ENCODE data around the gene PLPP1. TPM values are rescaled to one million over a fixed set of nuclear protein-coding genes. Genes with fewer than 3 reads are reported as not detected.
A peak's percentile ranks its signal among the peaks of the same experiment; 100 is the strongest.

The PLPP1 gene
- total and polyA plus RNA-seq, 5 donors from 2014 or later, result 5.7 to 10.1 (median 8.1) TPM

GRCh38 chr5:55502759-55503158, 32.0 kb downstream of the PLPP1 start:
- ATAC-seq (ENCODE audit: low read depth in 2 of 2) (no peak), DNase-seq (no peak)
- H3K27ac ChIP-seq (ENCODE audit: insufficient read depth, low read length, poor library complexity, severe bottlenecking), result no peak overlapping the region
- no peaks in the 10 kb centered on the region for H3K4me1 ChIP-seq (ENCODE audit: control insufficient read depth, insufficient read depth, low read length, poor library complexity, severe bottlenecking)
- peaks cover 0 to 10% (median 8%) of the 10 kb centered on the region in 4 donors for H3K4me1 Mint-ChIP-seq
- no peaks in the 10 kb centered on the region for H3K27me3 ChIP-seq (ENCODE audit: control insufficient read depth, insufficient read depth, low read length)
- peak overlapping the region in 1 of 3 donors; percentile 5 for H3K27ac Mint-ChIP-seq
- no peak overlapping the region for H3K4me3 Mint-ChIP-seq
- no peaks in the 10 kb centered on the region for H3K36me3 ChIP-seq (ENCODE audit: control insufficient read depth, insufficient read depth, low read length)
- H3K27me3 Mint-ChIP-seq, result no peaks in the 10 kb centered on the region
- H3K36me3 Mint-ChIP-seq, result no peaks in the 10 kb centered on the region
- H3K9me3 ChIP-seq (ENCODE audit: control insufficient read depth in 2 of 2, low read length in 2 of 2), result no peaks in the 10 kb centered on the region
- no peak overlapping the region for H3K4me3 ChIP-seq (ENCODE audit: low read depth, low read length)
- no peaks in the 10 kb centered on the region for H3K9me3 Mint-ChIP-seq

GRCh38 chr5:55498457-55498856, 36.3 kb downstream of the PLPP1 start:
- Mint-ChIP-seq H3K9me3 (no peaks in the 10 kb centered on the region), H3K27ac (no peak overlapping the region), H3K4me3 (no peak overlapping the region), H3K4me1 (peaks cover 0 to 14% (median 4%) of the 10 kb centered on the region in 4 donors), H3K27me3 (no peaks in the 10 kb centered on the region), H3K36me3 (no peaks in the 10 kb centered on the region)
- Histone ChIP-seq H3K27me3 (ENCODE audit: control insufficient read depth, insufficient read depth, low read length) (no peaks in the 10 kb centered on the region), H3K4me3 (ENCODE audit: low read depth, low read length) (no peak overlapping the region), H3K27ac (ENCODE audit: insufficient read depth, low read length, poor library complexity, severe bottlenecking) (no peak overlapping the region), H3K4me1 (ENCODE audit: control insufficient read depth, insufficient read depth, low read length, poor library complexity, severe bottlenecking) (no peaks in the 10 kb centered on the region), H3K9me3 (ENCODE audit: control insufficient read depth in 2 of 2, low read length in 2 of 2) (no peaks in the 10 kb centered on the region), H3K36me3 (ENCODE audit: control insufficient read depth, insufficient read depth, low read length) (no peaks in the 10 kb centered on the region)
- no peak for ATAC-seq (ENCODE audit: low read depth in 2 of 2)
- DNase-seq, result no peak

GRCh38 chr5:55497712-55498111, 37.1 kb downstream of the PLPP1 start:
- Mint-ChIP-seq H3K4me1 (peaks cover 0 to 14% (median under 1%) of the 10 kb centered on the region in 4 donors), H3K9me3 (no peaks in the 10 kb centered on the region), H3K36me3 (no peaks in the 10 kb centered on the region), H3K27me3 (no peaks in the 10 kb centered on the region), H3K27ac (no peak overlapping the region), H3K4me3 (no peak overlapping the region)
- no peak for DNase-seq
- Histone ChIP-seq H3K27ac (ENCODE audit: insufficient read depth, low read length, poor library complexity, severe bottlenecking) (no peak overlapping the region), H3K4me1 (ENCODE audit: control insufficient read depth, insufficient read depth, low read length, poor library complexity, severe bottlenecking) (no peaks in the 10 kb centered on the region), H3K9me3 (ENCODE audit: control insufficient read depth in 2 of 2, low read length in 2 of 2) (no peaks in the 10 kb centered on the region), H3K27me3 (ENCODE audit: control insufficient read depth, insufficient read depth, low read length) (no peaks in the 10 kb centered on the region), H3K4me3 (ENCODE audit: low read depth, low read length) (no peak overlapping the region), H3K36me3 (ENCODE audit: control insufficient read depth, insufficient read depth, low read length) (no peaks in the 10 kb centered on the region)
- ATAC-seq (ENCODE audit: low read depth in 2 of 2), result no peak

- H3K9me3 Mint-ChIP-seq, result no peaks in the 10 kb centered on the region
- no peak for DNase-seq
Observed at GRCh38 chr5:55495216-55495615, 39.5 kb downstream of the PLPP1 start.

GRCh38 chr5:55492449-55492848, 42.3 kb downstream of the PLPP1 start:
- Mint-ChIP-seq H3K27me3 (no peaks in the 10 kb centered on the region), H3K27ac (no peak overlapping the region), H3K4me3 (no peak overlapping the region), H3K4me1 (peaks cover 0 to 7% (median 3%) of the 10 kb centered on the region in 4 donors), H3K9me3 (no peaks in the 10 kb centered on the region), H3K36me3 (peaks cover 5% of the 10 kb centered on the region)
- no peak for ATAC-seq (ENCODE audit: low read depth in 2 of 2)
- H3K27ac ChIP-seq (ENCODE audit: insufficient read depth, low read length, poor library complexity, severe bottlenecking), result no peak overlapping the region
- H3K4me1 ChIP-seq (ENCODE audit: control insufficient read depth, insufficient read depth, low read length, poor library complexity, severe bottlenecking), result no peaks in the 10 kb centered on the region
- no peaks in the 10 kb centered on the region for H3K9me3 ChIP-seq (ENCODE audit: control insufficient read depth in 2 of 2, low read length in 2 of 2)
- no peak for DNase-seq
- H3K4me3 ChIP-seq (ENCODE audit: low read depth, low read length), result no peak overlapping the region
- no peaks in the 10 kb centered on the region for H3K27me3 ChIP-seq (ENCODE audit: control insufficient read depth, insufficient read depth, low read length)
- no peaks in the 10 kb centered on the region for H3K36me3 ChIP-seq (ENCODE audit: control insufficient read depth, insufficient read depth, low read length)

More at GRCh38 chr5:55495216-55495615, 39.5 kb downstream of the PLPP1 start:
- no peaks in the 10 kb centered on the region for H3K9me3 ChIP-seq (ENCODE audit: control insufficient read depth in 2 of 2, low read length in 2 of 2)
- H3K27me3 ChIP-seq (ENCODE audit: control insufficient read depth, insufficient read depth, low read length), result no peaks in the 10 kb centered on the region
- Mint-ChIP-seq H3K27ac (no peak overlapping the region), H3K4me1 (peaks cover 0 to 12% (median 3%) of the 10 kb centered on the region in 4 donors), H3K36me3 (peaks cover 5% of the 10 kb centered on the region), H3K27me3 (no peaks in the 10 kb centered on the region), H3K4me3 (no peak overlapping the region)
- H3K27ac ChIP-seq (ENCODE audit: insufficient read depth, low read length, poor library complexity, severe bottlenecking), result no peak overlapping the region
- H3K4me3 ChIP-seq (ENCODE audit: low read depth, low read length), result no peak overlapping the region
- H3K36me3 ChIP-seq (ENCODE audit: control insufficient read depth, insufficient read depth, low read length), result no peaks in the 10 kb centered on the region
- H3K4me1 ChIP-seq (ENCODE audit: control insufficient read depth, insufficient read depth, low read length, poor library complexity, severe bottlenecking), result no peaks in the 10 kb centered on the region
- no peak for ATAC-seq (ENCODE audit: low read depth in 2 of 2)

GRCh38 chr5:55485073-55485472, 49.7 kb downstream of the PLPP1 start:
- Histone ChIP-seq H3K4me1 (ENCODE audit: control insufficient read depth, insufficient read depth, low read length, poor library complexity, severe bottlenecking) (no peaks in the 10 kb centered on the region), H3K27ac (ENCODE audit: insufficient read depth, low read length, poor library complexity, severe bottlenecking) (no peak overlapping the region), H3K27me3 (ENCODE audit: control insufficient read depth, insufficient read depth, low read length) (no peaks in the 10 kb centered on the region), H3K36me3 (ENCODE audit: control insufficient read depth, insufficient read depth, low read length) (no peaks in the 10 kb centered on the region), H3K9me3 (ENCODE audit: control insufficient read depth in 2 of 2, low read length in 2 of 2) (no peaks in the 10 kb centered on the region), H3K4me3 (ENCODE audit: low read depth, low read length) (no peak overlapping the region)
- Mint-ChIP-seq H3K4me1 (peaks cover 0 to 12% (median 10%) of the 10 kb centered on the region in 4 donors), H3K9me3 (no peaks in the 10 kb centered on the region), H3K27me3 (no peaks in the 10 kb centered on the region), H3K4me3 (no peak overlapping the region), H3K36me3 (peaks cover 6% of the 10 kb centered on the region), H3K27ac (no peak overlapping the region)
- DNase-seq (no peak), ATAC-seq (ENCODE audit: low read depth in 2 of 2) (no peak)

- H3K27ac ChIP-seq (ENCODE audit: insufficient read depth, low read length, poor library complexity, severe bottlenecking), result no peak overlapping the region
- H3K4me1 ChIP-seq (ENCODE audit: control insufficient read depth, insufficient read depth, low read length, poor library complexity, severe bottlenecking), result no peaks in the 10 kb centered on the region
- no peaks in the 10 kb centered on the region for H3K27me3 Mint-ChIP-seq
- H3K4me3 Mint-ChIP-seq, result no peak overlapping the region
- no peak overlapping the region for H3K4me3 ChIP-seq (ENCODE audit: low read depth, low read length)
- H3K36me3 Mint-ChIP-seq, result peaks cover 6% of the 10 kb centered on the region
- no peak for DNase-seq
- ATAC-seq (ENCODE audit: low read depth in 2 of 2), result no peak
- no peaks in the 10 kb centered on the region for H3K9me3 ChIP-seq (ENCODE audit: control insufficient read depth in 2 of 2, low read length in 2 of 2)
- peaks cover 0 to 17% (median 14%) of the 10 kb centered on the region in 4 donors for H3K4me1 Mint-ChIP-seq
- H3K36me3 ChIP-seq (ENCODE audit: control insufficient read depth, insufficient read depth, low read length), result no peaks in the 10 kb centered on the region
- H3K27ac Mint-ChIP-seq, result no peak overlapping the region
- H3K27me3 ChIP-seq (ENCODE audit: control insufficient read depth, insufficient read depth, low read length), result no peaks in the 10 kb centered on the region
- no peaks in the 10 kb centered on the region for H3K9me3 Mint-ChIP-seq
Observed at GRCh38 chr5:55484531-55484930, 50.2 kb downstream of the PLPP1 start.

GRCh38 chr5:55483885-55484284, 50.9 kb downstream of the PLPP1 start:
- Histone ChIP-seq H3K4me3 (ENCODE audit: low read depth, low read length) (no peak overlapping the region), H3K4me1 (ENCODE audit: control insufficient read depth, insufficient read depth, low read length, poor library complexity, severe bottlenecking) (no peaks in the 10 kb centered on the region), H3K36me3 (ENCODE audit: control insufficient read depth, insufficient read depth, low read length) (no peaks in the 10 kb centered on the region), H3K27ac (ENCODE audit: insufficient read depth, low read length, poor library complexity, severe bottlenecking) (no peak overlapping the region), H3K9me3 (ENCODE audit: control insufficient read depth in 2 of 2, low read length in 2 of 2) (no peaks in the 10 kb centered on the region), H3K27me3 (ENCODE audit: control insufficient read depth, insufficient read depth, low read length) (no peaks in the 10 kb centered on the region)
- H3K36me3 Mint-ChIP-seq, result peaks cover 6% of the 10 kb centered on the region
- H3K27ac Mint-ChIP-seq, result no peak overlapping the region
- H3K9me3 Mint-ChIP-seq, result no peaks in the 10 kb centered on the region
- ATAC-seq (ENCODE audit: low read depth in 2 of 2) (no peak), DNase-seq (no peak)
- peaks cover 0 to 20% (median 14%) of the 10 kb centered on the region in 4 donors for H3K4me1 Mint-ChIP-seq
- no peak overlapping the region for H3K4me3 Mint-ChIP-seq
- no peaks in the 10 kb centered on the region for H3K27me3 Mint-ChIP-seq
